ENCODE measurements around the gene PTGDS. TPM values are rescaled to one million over a fixed set of nuclear protein-coding genes. Genes with fewer than 3 reads are reported as not detected.

PTGDS gene
- total and polyA plus RNA-seq, 4 donors: 0.23 to 15.2 (median 6.4) TPM

DNA sequence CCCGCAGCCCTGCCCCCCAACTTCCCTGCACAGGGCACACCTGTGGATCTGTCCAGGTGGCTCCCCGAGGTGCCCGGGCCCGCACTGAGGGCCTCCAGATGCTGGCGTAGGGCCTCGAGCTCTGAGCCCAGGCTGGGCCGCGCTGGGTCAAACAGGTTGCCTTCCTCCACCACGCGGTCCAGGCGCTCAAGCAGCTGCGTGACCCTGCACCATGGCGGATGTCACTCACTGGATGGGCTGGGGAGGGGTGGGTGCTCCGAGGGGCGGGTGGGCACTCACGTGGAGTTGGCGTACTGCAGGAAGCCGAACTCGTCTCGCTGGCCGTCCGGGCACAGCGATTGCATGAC lies 45.3 kb downstream of the PTGDS start:
- Histone ChIP-seq H3K9ac (ENCODE audit: low read depth in 1 of 2, low read length in 2 of 2) (no peak overlapping the region), H3K4me1 (ENCODE audit: control insufficient read depth in 4 of 4, insufficient read depth in 4 of 4, low read length in 3 of 4) (peaks cover 30 to 54% (median 42%) of the 10 kb centered on the region in 4 donors), H3K27me3 (ENCODE audit: control insufficient read depth in 4 of 4, insufficient read depth in 4 of 4, low read length in 3 of 4) (no peaks in the 10 kb centered on the region), H3K27ac (ENCODE audit: low read depth in 1 of 2, low read length in 2 of 2) (no peak overlapping the region), H3K36me3 (ENCODE audit: control insufficient read depth in 4 of 4, insufficient read depth in 3 of 4, low read depth in 1 of 4, low read length in 3 of 4) (peaks cover 0 to 2% (median under 1%) of the 10 kb centered on the region in 4 donors), H3K4me3 (ENCODE audit: low read depth in 1 of 3, low read length in 3 of 3) (no peak overlapping the region), H3K9me3 (ENCODE audit: control insufficient read depth in 4 of 4, low read length in 3 of 4) (no peaks in the 10 kb centered on the region)
- 81% methylated on average over 23 of the region's 23 CpGs for WGBS
- no peak for TF ChIP-seq FOXA1 (IDR thresholded peaks at IDR 0.05)
- DNase-seq (ENCODE audit: low spot score): no peak

DNA sequence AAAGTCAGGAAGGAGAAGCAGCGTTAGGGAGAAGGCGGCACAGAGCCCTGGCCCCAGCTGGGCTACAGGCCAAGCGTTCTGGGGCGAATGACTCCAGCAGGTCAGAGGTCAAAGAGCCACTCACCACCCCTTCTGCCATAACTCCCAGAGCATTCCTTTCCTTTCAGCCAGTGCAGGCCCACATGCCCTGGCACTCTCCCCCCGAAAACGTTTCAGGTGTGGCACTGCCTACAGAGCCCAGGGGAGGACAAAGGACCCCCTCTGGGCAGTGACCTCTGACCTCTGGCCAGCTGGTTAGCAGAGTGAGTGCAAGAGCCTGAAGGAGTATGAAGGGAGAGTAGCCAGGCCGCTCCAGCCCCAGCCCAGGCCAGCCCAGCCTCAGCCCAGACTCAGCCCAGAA lies 45.9 kb downstream of the PTGDS start:
- no peaks in the 10 kb centered on the region for H3K9me3 ChIP-seq (ENCODE audit: control insufficient read depth in 4 of 4, low read length in 3 of 4)
- peak overlapping the region; percentile 22 to 44 for H3K27ac ChIP-seq (ENCODE audit: low read depth in 1 of 2, low read length in 2 of 2)
- no peak overlapping the region for H3K9ac ChIP-seq (ENCODE audit: low read depth in 1 of 2, low read length in 2 of 2)
- no peak for DNase-seq (ENCODE audit: low spot score)
- TF ChIP-seq TAF1 (conservative IDR thresholded peaks at IDR 0.05) (no peak), JUND (IDR thresholded peaks at IDR 0.05) (no peak), GABPA (IDR thresholded peaks at IDR 0.05 in 1 of 2, conservative IDR thresholded peaks at IDR 0.05 in 1 of 2) (no peak), EGR1 (IDR thresholded peaks at IDR 0.05; ENCODE audit: low read depth in 2 of 2) (no peak), NR2F2 (IDR thresholded peaks at IDR 0.05) (peak; percentile 97), RAD21 (IDR thresholded peaks at IDR 0.05) (no peak), FOXA1 (IDR thresholded peaks at IDR 0.05) (no peak), RXRA (IDR thresholded peaks at IDR 0.05) (peak; percentile 54 to 73), SP1 (IDR thresholded peaks at IDR 0.05) (peak; percentile 19), HNF4A (conservative IDR thresholded peaks at IDR 0.05) (peak; percentile 21 to 36), HNF4G (IDR thresholded peaks at IDR 0.05) (no peak), FOXA2 (IDR thresholded peaks at IDR 0.05) (no peak)
- TF ChIP-seq, protein P1, sequence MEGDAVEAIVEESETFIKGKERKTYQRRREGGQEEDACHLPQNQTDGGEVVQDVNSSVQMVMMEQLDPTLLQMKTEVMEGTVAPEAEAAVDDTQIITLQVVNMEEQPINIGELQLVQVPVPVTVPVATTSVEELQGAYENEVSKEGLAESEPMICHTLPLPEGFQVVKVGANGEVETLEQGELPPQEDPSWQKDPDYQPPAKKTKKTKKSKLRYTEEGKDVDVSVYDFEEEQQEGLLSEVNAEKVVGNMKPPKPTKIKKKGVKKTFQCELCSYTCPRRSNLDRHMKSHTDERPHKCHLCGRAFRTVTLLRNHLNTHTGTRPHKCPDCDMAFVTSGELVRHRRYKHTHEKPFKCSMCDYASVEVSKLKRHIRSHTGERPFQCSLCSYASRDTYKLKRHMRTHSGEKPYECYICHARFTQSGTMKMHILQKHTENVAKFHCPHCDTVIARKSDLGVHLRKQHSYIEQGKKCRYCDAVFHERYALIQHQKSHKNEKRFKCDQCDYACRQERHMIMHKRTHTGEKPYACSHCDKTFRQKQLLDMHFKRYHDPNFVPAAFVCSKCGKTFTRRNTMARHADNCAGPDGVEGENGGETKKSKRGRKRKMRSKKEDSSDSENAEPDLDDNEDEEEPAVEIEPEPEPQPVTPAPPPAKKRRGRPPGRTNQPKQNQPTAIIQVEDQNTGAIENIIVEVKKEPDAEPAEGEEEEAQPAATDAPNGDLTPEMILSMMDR (IDR thresholded peaks at IDR 0.05; ENCODE audit: low read depth, low read length, missing input control): no peak
- TF ChIP-seq, protein P2, sequence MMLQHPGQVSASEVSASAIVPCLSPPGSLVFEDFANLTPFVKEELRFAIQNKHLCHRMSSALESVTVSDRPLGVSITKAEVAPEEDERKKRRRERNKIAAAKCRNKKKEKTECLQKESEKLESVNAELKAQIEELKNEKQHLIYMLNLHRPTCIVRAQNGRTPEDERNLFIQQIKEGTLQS (IDR thresholded peaks at IDR 0.05): no peak
- TF ChIP-seq, protein P3, sequence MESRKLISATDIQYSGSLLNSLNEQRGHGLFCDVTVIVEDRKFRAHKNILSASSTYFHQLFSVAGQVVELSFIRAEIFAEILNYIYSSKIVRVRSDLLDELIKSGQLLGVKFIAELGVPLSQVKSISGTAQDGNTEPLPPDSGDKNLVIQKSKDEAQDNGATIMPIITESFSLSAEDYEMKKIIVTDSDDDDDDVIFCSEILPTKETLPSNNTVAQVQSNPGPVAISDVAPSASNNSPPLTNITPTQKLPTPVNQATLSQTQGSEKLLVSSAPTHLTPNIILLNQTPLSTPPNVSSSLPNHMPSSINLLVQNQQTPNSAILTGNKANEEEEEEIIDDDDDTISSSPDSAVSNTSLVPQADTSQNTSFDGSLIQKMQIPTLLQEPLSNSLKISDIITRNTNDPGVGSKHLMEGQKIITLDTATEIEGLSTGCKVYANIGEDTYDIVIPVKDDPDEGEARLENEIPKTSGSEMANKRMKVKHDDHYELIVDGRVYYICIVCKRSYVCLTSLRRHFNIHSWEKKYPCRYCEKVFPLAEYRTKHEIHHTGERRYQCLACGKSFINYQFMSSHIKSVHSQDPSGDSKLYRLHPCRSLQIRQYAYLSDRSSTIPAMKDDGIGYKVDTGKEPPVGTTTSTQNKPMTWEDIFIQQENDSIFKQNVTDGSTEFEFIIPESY (IDR thresholded peaks at IDR 0.05): no peak
- no peaks in the 10 kb centered on the region for H3K36me3 ChIP-seq (ENCODE audit: control insufficient read depth in 4 of 4, insufficient read depth in 3 of 4, low read depth in 1 of 4, low read length in 3 of 4)
- H3K4me1 ChIP-seq (ENCODE audit: control insufficient read depth in 4 of 4, insufficient read depth in 4 of 4, low read length in 3 of 4): peaks cover 30 to 56% (median 43%) of the 10 kb centered on the region in 4 donors
- WGBS: 42% methylated on average over 7 of the region's 7 CpGs
- no peaks in the 10 kb centered on the region for H3K27me3 ChIP-seq (ENCODE audit: control insufficient read depth in 4 of 4, insufficient read depth in 4 of 4, low read length in 3 of 4)
- no peak overlapping the region for H3K4me3 ChIP-seq (ENCODE audit: low read depth in 1 of 3, low read length in 3 of 3)

DNA sequence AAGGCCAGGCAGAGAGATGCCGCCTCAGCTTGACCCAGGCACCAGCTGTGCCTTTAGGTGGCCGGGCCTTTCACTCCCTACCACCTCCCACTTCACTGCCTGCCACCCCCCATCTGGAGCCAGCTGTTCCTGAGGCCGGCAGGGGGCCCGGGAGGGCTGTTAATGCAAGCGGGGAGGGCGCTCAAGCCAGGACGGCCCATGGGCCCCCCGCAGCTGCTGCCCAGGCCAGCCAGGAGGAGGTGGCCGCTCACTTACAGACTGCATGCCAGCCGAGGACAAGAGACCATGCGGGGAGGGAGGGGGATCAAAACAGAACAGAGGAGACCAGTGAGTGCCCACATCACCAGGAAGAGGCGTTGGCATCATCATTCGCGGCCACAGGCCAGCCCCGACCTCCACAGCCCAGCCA lies 46.3 kb downstream of the PTGDS start:
- no peak for DNase-seq (ENCODE audit: low spot score)
- WGBS: 89% methylated on average over 15 of the region's 15 CpGs
- H3K27ac ChIP-seq (ENCODE audit: low read depth in 1 of 2, low read length in 2 of 2): peak overlapping the region; percentile 22 to 44
- no peak overlapping the region for H3K4me3 ChIP-seq (ENCODE audit: low read depth in 1 of 3, low read length in 3 of 3)
- peaks cover 33 to 59% (median 46%) of the 10 kb centered on the region in 4 donors for H3K4me1 ChIP-seq (ENCODE audit: control insufficient read depth in 4 of 4, insufficient read depth in 4 of 4, low read length in 3 of 4)
- TF ChIP-seq JUND (IDR thresholded peaks at IDR 0.05) (no peak), RXRA (IDR thresholded peaks at IDR 0.05) (no peak), EGR1 (IDR thresholded peaks at IDR 0.05; ENCODE audit: low read depth in 2 of 2) (no peak), HNF4A (conservative IDR thresholded peaks at IDR 0.05) (no peak)
- TF ChIP-seq, protein P1 (IDR thresholded peaks at IDR 0.05; ENCODE audit: low read depth, low read length, missing input control): no peak
- TF ChIP-seq, protein P3 (IDR thresholded peaks at IDR 0.05): no peak
- H3K36me3 ChIP-seq (ENCODE audit: control insufficient read depth in 4 of 4, insufficient read depth in 3 of 4, low read depth in 1 of 4, low read length in 3 of 4): no peaks in the 10 kb centered on the region
- H3K9me3 ChIP-seq (ENCODE audit: control insufficient read depth in 4 of 4, low read length in 3 of 4): no peaks in the 10 kb centered on the region
- no peaks in the 10 kb centered on the region for H3K27me3 ChIP-seq (ENCODE audit: control insufficient read depth in 4 of 4, insufficient read depth in 4 of 4, low read length in 3 of 4)
- H3K9ac ChIP-seq (ENCODE audit: low read depth in 1 of 2, low read length in 2 of 2): no peak overlapping the region
